Spleen (tissue), 7 donors: ENCODE results near the gene OR2S2.

Source experiments
- POLR2A ChIP-seq, 3 donors: fragments of 450-650 bp; IDR thresholded peaks; one replicate each; pipeline ENCODE4 v1.5.1; 2017; ENCODE audit warnings: antibody characterized with exemption in 3 of 3, mild to moderate bottlenecking in 1 of 3
- POLR2AphosphoS5 ChIP-seq, 3 donors: sonication (generic); formaldehyde crosslinking; IDR thresholded peaks; one replicate each; pipeline ENCODE4 v1.5.1; 2017; ENCODE audit warnings: antibody characterized with exemption in 3 of 3
- TF ChIP-seq, protein P1 (sequence below), 11 experiments: fragments of 200-600 bp in 7 of 11; fragments of 450-650 bp in 4 of 11; sonication (generic) in 4 of 11; IDR thresholded peaks in 8 of 11; conservative IDR thresholded peaks in 3 of 11; 1 replicate in 7 of 11; 2 replicates in 4 of 11; pipeline versions ENCODE4 v1.4.0 to v1.8.0; 2016 to 2021; ENCODE audit warnings: antibody characterized with exemption in 11 of 11, inconsistent platforms in 4 of 11, mild to moderate bottlenecking in 1 of 11
- donor health status: DM: no; HTN: no; CAD: no; lungs with moderate emphysema.
- donor health status: DM: no; HTN: no; CAD: no.
- donor health status: DM: no; HTN: no; CAD: no.

DNA sequence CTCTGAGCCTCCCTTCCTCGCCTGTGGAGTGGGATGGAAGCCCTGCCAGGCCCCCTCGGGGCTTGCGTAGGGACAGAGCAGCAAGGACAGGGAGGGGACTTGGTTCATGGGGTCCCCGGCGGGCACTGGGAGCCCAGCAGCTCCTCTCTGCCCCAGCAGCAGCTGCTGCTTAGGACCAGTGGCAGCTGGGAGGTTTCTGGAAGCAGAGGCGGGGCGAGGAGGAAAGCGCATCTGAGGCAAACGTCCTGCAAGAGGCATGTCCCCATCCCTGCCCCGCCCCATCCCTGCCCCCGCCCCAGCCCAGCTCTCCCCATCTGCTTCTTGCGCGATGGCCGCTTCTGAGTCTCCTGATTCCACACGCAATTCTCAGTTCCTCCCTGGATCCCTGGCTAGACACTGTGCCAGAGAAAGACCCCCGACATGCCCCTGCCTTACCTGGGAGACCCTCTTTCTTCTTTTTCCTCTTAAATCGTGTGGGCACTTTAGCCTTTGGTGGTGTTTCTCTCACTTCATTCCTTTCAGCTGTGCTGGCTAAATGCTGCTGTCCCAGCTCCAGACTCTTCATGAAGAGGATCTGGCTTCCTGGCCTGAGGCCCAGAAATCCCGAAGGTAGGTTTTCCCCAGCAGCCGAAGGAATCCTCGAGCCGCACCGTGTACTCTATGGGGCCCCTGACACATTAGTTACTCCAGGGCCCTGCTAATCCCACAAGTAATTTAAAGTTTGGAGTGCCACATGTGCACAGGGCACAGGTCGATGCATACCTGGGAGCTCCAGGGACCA lies 4.4 kb upstream of the OR2S2 start:
- no peak for TF ChIP-seq POLR2AphosphoS5 (IDR thresholded peaks at IDR 0.05)
- TF ChIP-seq, protein P1, sequence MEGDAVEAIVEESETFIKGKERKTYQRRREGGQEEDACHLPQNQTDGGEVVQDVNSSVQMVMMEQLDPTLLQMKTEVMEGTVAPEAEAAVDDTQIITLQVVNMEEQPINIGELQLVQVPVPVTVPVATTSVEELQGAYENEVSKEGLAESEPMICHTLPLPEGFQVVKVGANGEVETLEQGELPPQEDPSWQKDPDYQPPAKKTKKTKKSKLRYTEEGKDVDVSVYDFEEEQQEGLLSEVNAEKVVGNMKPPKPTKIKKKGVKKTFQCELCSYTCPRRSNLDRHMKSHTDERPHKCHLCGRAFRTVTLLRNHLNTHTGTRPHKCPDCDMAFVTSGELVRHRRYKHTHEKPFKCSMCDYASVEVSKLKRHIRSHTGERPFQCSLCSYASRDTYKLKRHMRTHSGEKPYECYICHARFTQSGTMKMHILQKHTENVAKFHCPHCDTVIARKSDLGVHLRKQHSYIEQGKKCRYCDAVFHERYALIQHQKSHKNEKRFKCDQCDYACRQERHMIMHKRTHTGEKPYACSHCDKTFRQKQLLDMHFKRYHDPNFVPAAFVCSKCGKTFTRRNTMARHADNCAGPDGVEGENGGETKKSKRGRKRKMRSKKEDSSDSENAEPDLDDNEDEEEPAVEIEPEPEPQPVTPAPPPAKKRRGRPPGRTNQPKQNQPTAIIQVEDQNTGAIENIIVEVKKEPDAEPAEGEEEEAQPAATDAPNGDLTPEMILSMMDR (IDR thresholded peaks at IDR 0.05 in 8 of 11, conservative IDR thresholded peaks at IDR 0.05 in 3 of 11): no peak
- no peak for TF ChIP-seq POLR2A (IDR thresholded peaks at IDR 0.05)
